ENCODE data around the gene IFITM10.

The IFITM10 gene

DNA sequence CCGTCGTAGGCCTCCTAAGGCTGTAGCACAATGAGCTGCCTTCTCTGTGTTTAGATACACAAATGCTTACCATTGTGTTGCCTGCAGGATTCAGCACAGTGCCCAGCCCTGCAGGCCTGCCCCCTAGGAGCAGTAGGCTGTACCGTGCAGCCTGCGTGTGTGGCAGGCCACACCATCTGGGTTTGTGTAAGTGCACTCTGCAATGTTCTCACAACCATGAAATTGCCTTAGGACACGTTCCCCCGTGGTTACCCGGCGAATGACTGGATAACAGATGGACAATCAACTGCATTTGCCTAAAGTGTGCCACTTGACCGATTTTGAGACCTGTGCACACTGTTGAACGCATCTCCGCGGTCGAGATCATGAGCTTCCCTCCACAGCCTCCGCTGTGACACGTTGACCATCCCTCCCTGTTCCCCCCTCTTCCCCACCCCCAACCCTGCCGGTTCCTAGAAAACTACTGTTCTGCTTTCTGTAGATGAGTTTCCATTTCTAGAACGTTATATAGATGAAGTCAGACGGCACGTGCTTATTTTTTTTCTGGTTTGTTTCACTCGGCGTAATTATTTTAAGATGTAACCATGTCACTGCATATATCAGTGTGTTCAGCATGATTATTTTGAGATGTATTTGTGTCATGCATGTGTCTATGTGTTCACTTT, 35.5 kb upstream of the IFITM10 start:
- no peak for ATAC-seq
- no peak for TF ChIP-seq ISL1 (CRISPR knock-in tag; IDR thresholded peaks at IDR 0.05)
- TF ChIP-seq TCF4 (CRISPR knock-in tag; IDR thresholded peaks at IDR 0.05; ENCODE audit: borderline replicate concordance), result no peak

- TF ChIP-seq ISL1 (CRISPR knock-in tag; IDR thresholded peaks at IDR 0.05) (no peak), TCF4 (CRISPR knock-in tag; IDR thresholded peaks at IDR 0.05; ENCODE audit: borderline replicate concordance) (no peak), ZC3H10 (CRISPR knock-in tag; IDR thresholded peaks at IDR 0.05) (no peak)
- ATAC-seq, result no peak
These were observed 34.6 kb upstream of the IFITM10 start for GRCh38 chr11:1784761-1785650.

DNA sequence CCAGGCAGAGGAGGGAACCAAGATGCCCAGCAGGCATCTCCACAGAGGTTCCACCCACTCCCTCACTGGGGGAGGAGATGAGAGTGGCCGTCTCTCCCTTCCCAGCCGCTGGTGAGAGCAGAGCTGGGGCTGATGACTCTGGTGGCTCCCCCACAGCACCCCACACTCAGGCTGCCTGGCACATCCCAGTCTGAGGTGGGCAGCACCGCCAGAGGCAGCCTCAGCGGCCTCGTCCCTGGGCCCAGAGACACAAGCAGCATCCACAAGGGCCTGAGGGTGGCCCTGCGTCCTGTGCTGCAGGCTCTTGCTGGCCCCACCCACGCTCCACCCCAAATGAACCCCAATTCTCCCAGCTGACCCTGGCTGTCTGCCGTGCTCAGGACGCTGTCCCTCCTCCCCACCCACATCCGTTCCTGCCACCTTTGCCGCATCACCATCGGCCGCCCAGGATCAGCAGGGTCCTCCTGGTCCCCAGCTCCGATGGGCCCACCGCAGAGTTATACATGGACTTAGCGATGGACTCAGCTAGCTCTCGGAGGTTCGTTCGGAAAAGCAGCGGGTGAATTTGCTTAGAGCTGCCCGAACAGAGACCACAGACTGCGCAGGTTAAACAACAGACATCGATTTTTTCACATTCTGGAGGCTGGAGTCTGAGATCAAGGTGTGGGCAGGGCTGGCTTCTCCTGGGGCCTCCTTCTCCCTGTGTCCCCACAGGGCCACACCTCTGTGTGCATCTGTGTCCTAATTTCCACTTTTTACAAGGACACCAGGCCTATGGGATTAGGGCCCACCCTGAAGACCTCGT, 33.5 kb upstream of the IFITM10 start:
- no peak for ATAC-seq

More for the DNA sequence above, 33.5 kb upstream of the IFITM10 start:
- TF ChIP-seq ZNF8 (CRISPR knock-in tag; IDR thresholded peaks at IDR 0.05) (no peak), OSR1 (CRISPR knock-in tag; IDR thresholded peaks at IDR 0.05) (no peak), ZFP30 (CRISPR knock-in tag; IDR thresholded peaks at IDR 0.05) (no peak), RARB (CRISPR knock-in tag; IDR thresholded peaks at IDR 0.05) (no peak), GLIS3 (CRISPR knock-in tag; IDR thresholded peaks at IDR 0.05) (no peak), SNAI2 (CRISPR knock-in tag; IDR thresholded peaks at IDR 0.05) (no peak), TSHZ2 (CRISPR knock-in tag; IDR thresholded peaks at IDR 0.05) (no peak), ISL1 (CRISPR knock-in tag; IDR thresholded peaks at IDR 0.05) (no peak), CSDC2 (CRISPR knock-in tag; IDR thresholded peaks at IDR 0.05) (no peak), PPARA (CRISPR knock-in tag; IDR thresholded peaks at IDR 0.05; ENCODE audit: borderline replicate concordance) (no peak), BACH2 (CRISPR knock-in tag; IDR thresholded peaks at IDR 0.05; ENCODE audit: borderline replicate concordance) (no peak), TOX (CRISPR knock-in tag; IDR thresholded peaks at IDR 0.05; ENCODE audit: borderline replicate concordance) (no peak), CSRNP3 (CRISPR knock-in tag; IDR thresholded peaks at IDR 0.05) (no peak), ARNTL (CRISPR knock-in tag; IDR thresholded peaks at IDR 0.05; ENCODE audit: borderline replicate concordance, low read depth) (no peak)
- TF ChIP-seq, protein P1, sequence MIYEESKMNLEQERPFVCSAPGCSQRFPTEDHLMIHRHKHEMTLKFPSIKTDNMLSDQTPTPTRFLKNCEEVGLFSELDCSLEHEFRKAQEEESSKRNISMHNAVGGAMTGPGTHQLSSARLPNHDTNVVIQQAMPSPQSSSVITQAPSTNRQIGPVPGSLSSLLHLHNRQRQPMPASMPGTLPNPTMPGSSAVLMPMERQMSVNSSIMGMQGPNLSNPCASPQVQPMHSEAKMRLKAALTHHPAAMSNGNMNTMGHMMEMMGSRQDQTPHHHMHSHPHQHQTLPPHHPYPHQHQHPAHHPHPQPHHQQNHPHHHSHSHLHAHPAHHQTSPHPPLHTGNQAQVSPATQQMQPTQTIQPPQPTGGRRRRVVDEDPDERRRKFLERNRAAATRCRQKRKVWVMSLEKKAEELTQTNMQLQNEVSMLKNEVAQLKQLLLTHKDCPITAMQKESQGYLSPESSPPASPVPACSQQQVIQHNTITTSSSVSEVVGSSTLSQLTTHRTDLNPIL (CRISPR knock-in tag; IDR thresholded peaks at IDR 0.05; ENCODE audit: low read depth), result no peak
- TF ChIP-seq, protein P2, sequence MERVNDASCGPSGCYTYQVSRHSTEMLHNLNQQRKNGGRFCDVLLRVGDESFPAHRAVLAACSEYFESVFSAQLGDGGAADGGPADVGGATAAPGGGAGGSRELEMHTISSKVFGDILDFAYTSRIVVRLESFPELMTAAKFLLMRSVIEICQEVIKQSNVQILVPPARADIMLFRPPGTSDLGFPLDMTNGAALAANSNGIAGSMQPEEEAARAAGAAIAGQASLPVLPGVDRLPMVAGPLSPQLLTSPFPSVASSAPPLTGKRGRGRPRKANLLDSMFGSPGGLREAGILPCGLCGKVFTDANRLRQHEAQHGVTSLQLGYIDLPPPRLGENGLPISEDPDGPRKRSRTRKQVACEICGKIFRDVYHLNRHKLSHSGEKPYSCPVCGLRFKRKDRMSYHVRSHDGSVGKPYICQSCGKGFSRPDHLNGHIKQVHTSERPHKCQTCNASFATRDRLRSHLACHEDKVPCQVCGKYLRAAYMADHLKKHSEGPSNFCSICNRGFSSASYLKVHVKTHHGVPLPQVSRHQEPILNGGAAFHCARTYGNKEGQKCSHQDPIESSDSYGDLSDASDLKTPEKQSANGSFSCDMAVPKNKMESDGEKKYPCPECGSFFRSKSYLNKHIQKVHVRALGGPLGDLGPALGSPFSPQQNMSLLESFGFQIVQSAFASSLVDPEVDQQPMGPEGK (CRISPR knock-in tag; IDR thresholded peaks at IDR 0.05; ENCODE audit: borderline replicate concordance), result no peak
